ENCODE measurements around the gene ENOSF1. TPM values are rescaled to one million over a fixed set of nuclear protein-coding genes. Genes with fewer than 3 reads are reported as not detected.

Gene ENOSF1
- total RNA-seq, 1 donor from 2014 or later, result 96.2 TPM

DNA sequence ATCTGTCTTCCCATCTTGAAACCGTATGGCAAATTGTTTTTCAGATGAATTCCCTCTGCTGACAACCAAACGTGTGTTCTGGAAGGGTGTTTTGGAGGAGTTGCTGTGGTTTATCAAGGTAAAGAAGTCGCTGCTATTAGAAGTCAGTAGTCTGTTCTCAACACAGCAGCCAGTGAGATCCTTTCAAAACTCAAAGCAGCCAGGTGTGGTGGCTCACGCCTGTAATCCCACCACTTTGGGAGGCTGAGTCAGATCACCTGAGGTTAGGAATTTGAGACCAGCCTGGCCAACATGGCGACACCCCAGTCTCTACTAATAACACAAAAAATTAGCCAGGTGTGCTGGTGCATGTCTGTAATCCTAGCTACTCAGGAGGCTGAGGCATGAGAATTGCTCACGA, 52.8 kb downstream of the ENOSF1 start:
- H3K9me3 ChIP-seq, result no peaks in the 10 kb centered on the region
- TF ChIP-seq, protein P1, sequence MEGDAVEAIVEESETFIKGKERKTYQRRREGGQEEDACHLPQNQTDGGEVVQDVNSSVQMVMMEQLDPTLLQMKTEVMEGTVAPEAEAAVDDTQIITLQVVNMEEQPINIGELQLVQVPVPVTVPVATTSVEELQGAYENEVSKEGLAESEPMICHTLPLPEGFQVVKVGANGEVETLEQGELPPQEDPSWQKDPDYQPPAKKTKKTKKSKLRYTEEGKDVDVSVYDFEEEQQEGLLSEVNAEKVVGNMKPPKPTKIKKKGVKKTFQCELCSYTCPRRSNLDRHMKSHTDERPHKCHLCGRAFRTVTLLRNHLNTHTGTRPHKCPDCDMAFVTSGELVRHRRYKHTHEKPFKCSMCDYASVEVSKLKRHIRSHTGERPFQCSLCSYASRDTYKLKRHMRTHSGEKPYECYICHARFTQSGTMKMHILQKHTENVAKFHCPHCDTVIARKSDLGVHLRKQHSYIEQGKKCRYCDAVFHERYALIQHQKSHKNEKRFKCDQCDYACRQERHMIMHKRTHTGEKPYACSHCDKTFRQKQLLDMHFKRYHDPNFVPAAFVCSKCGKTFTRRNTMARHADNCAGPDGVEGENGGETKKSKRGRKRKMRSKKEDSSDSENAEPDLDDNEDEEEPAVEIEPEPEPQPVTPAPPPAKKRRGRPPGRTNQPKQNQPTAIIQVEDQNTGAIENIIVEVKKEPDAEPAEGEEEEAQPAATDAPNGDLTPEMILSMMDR (IDR thresholded peaks at IDR 0.05), result no peak
- peaks cover 15% of the 10 kb centered on the region for H3K27me3 ChIP-seq
- intact Hi-C loops (cut with DNase I), result no loop called here
- no peaks in the 10 kb centered on the region for H3K4me1 ChIP-seq
- H3K4me3 ChIP-seq, result no peak overlapping the region
- H3K36me3 ChIP-seq, result no peaks in the 10 kb centered on the region
- no peak overlapping the region for H3K27ac ChIP-seq
- DNase-seq (no peak), ATAC-seq (no peak)

GRCh38 chr18:658947-659533, 53.4 kb downstream of the ENOSF1 start:
- DNase-seq, result no peak
- H3K4me1 ChIP-seq, result no peaks in the 10 kb centered on the region
- peaks cover 18% of the 10 kb centered on the region for H3K27me3 ChIP-seq
- ATAC-seq, result no peak
- no peaks in the 10 kb centered on the region for H3K36me3 ChIP-seq
- no peak overlapping the region for H3K4me3 ChIP-seq
- intact Hi-C loops (cut with DNase I), result no loop called here
- TF ChIP-seq, protein P1 (IDR thresholded peaks at IDR 0.05), result no peak
- no peaks in the 10 kb centered on the region for H3K9me3 ChIP-seq
- H3K27ac ChIP-seq, result no peak overlapping the region

DNA sequence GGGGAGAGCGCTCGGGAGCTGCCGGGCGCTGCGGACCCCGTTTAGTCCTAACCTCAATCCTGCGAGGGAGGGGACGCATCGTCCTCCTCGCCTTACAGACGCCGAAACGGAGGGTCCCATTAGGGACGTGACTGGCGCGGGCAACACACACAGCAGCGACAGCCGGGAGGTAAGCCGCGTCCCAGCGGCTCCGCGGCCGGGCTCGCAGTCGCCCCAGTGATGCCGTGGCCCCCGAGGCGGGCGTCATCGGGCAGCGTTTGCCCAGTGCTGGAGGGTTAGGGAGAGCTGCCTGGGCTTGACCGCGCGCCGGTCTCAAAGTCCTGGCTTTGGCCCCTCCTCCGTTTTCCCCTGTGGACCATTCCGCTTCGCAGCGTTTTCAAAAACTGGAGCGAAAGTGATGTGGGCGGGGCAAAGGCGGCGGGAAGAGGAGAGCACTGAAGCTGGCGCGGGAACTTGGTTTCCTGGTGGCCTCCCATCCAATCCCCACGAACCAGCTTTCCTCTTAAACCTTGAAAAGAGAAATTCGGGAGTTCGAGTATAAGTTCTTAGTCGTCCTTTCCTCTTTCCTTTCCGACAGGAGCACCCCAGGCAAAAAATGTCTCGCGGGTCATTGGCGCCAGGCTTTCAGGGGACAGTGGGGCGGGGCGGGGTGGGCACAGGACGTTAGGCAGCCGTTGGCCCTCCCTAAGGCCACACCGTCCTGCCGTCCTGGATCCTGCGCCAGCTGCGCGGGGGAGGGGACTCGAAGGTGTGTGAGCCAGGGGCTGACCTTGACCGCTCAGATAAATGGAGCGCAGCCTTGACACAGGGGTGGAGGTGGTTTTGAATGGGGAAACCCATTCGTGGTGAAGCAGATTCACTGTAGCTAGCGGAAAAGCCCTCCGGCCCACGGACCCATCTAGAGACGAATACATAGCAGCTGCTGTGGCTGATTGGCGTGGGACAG, 54.2 kb downstream of the ENOSF1 start:
- intact Hi-C loops (cut with DNase I), result no loop called here
- Histone ChIP-seq H3K27me3 (peaks cover 18% of the 10 kb centered on the region), H3K9me3 (no peaks in the 10 kb centered on the region), H3K4me3 (peak overlapping the region; percentile 80), H3K27ac (no peak overlapping the region), H3K36me3 (no peaks in the 10 kb centered on the region), H3K4me1 (no peaks in the 10 kb centered on the region)
- TF ChIP-seq, protein P1 (IDR thresholded peaks at IDR 0.05), result no peak
- ATAC-seq, result peak; percentile 92
- DNase-seq, result peak; percentile 86

DNA sequence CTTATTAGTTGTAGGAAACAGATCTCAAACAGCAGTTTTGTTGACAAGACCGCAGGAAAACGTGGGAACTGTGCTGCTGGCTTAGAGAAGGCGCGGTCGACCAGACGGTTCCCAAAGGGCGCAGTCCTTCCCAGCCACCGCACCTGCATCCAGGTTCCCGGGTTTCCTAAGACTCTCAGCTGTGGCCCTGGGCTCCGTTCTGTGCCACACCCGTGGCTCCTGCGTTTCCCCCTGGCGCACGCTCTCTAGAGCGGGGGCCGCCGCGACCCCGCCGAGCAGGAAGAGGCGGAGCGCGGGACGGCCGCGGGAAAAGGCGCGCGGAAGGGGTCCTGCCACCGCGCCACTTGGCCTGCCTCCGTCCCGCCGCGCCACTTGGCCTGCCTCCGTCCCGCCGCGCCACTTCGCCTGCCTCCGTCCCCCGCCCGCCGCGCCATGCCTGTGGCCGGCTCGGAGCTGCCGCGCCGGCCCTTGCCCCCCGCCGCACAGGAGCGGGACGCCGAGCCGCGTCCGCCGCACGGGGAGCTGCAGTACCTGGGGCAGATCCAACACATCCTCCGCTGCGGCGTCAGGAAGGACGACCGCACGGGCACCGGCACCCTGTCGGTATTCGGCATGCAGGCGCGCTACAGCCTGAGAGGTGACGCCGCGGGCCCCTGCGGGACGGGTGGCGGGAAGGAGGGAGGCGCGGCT, 55.0 kb downstream of the ENOSF1 start, which contains the start of gene TYMS:
Gene TYMS (plus strand): TSS at position 343 of the 690 bp plus-strand sequence. CDS start 90 bp downstream, at position 433.
- Histone ChIP-seq H3K27me3 (peaks cover 18% of the 10 kb centered on the region), H3K27ac (no peak within 1 kb of the TSS), H3K4me1 (no peaks in the 10 kb centered on the region), H3K9me3 (no peaks in the 10 kb centered on the region), H3K36me3 (no peaks in the 10 kb centered on the region), H3K4me3 (peak within 1 kb of the TSS; percentile 80)
- ATAC-seq, result peak; percentile 65
- intact Hi-C loops (cut with DNase I), result no loop called here
- DNase-seq, result peak; percentile 74
- TF ChIP-seq, protein P1 (IDR thresholded peaks at IDR 0.05), result no peak

DNA sequence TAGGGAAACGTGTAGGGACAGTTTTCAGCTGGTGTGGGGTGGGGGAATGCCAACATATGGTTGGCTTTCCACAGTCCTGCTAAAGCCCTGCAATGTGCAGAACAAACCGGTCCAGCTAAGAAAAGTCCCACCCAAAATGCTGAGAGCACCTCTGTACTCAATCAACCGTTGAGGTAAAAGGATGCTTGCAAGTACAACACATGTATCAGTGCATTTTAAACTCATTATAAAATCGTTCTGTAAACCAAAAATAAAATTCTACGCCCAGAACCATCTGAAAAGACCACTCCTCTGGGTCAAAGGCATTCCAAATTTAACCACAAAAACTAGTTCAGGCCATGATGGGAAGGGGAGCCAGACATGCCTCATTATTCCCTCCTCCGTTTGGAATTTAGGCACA, 57.0 kb downstream of the ENOSF1 start:
- Histone ChIP-seq H3K36me3 (no peaks in the 10 kb centered on the region), H3K4me1 (no peaks in the 10 kb centered on the region), H3K4me3 (no peak overlapping the region), H3K27ac (no peak overlapping the region), H3K9me3 (no peaks in the 10 kb centered on the region), H3K27me3 (peaks cover 18% of the 10 kb centered on the region)
- no peak for DNase-seq
- ATAC-seq, result no peak
- TF ChIP-seq, protein P1 (IDR thresholded peaks at IDR 0.05), result no peak
- intact Hi-C loops (cut with DNase I), result no loop called here

Measured in upper lobe of right lung (tissue), 1 donor.